Adrenal gland (tissue), 5 donors: Measurements from ENCODE around the gene THAP4.
"Not testable (repeated sequence)": the region's sequence is repeated elsewhere in the genome, so short reads cannot be mapped to it uniquely, and the experiment has no call there.

Experiments used
- POLR2A ChIP-seq, 2 donors: fragments of 450-650 bp; IDR thresholded peaks; one replicate each; pipeline ENCODE4 v1.6.1; 2017; ENCODE audit warnings: antibody characterized with exemption in 2 of 2, mild to moderate bottlenecking in 2 of 2, moderate library complexity in 1 of 2
- TF ChIP-seq, protein P1 (sequence below), 6 experiments: fragments of 450-650 bp in 4 of 6; fragments of 200-600 bp in 2 of 6; sonication (generic) in 1 of 6; IDR thresholded peaks; 1 replicate in 5 of 6; 2 replicates in 1 of 6; pipeline versions ENCODE4 v1.5.1 to v1.8.0; 2016 to 2021; ENCODE audit warnings: antibody characterized with exemption in 6 of 6, mild to moderate bottlenecking in 2 of 6, moderate library complexity in 1 of 6
- donor health status: DM: no; HTN: no; CAD: no.

DNA sequence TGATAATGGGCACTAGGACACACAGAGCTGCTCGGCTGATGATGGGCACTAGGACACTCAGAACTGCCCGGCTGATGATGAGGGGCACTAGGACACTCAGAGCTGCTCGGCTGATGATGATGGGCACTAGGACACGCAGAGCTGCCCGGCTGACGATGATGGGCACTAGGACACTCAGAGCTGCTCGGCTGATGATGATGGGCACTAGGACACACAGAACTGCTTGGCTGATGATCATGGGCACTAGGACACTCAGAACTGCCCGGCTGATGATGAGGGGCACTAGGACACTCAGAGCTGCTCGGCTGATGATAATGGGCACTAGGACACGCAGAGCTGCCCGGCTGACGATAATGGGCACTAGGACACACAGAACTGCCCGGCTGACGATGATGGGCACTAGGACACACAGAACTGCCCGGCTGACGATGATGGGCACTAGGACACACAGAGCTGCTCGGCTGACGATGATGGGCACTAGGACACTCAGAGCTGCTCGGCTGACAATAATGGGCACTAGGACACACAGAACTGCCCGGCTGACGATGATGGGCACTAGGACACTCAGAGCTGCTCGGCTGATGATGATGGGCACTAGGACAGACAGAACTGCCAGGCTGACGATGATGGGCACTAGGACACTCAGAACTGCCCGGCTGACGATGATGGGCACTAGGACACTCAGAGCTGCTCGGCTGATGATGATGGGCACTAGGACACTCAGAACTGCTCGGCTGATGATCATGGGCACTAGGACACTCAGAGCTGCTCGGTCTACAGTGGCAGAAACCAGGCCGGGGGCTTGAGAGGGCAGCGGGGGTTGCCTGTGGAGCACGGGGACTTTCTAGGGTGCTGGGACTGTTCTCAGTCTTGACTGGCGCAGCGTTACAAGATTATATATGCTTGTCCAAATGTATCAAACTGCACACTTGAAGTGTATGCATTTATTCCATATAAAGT lies 46.2 kb downstream of the THAP4 start:
- TF ChIP-seq, protein P1, sequence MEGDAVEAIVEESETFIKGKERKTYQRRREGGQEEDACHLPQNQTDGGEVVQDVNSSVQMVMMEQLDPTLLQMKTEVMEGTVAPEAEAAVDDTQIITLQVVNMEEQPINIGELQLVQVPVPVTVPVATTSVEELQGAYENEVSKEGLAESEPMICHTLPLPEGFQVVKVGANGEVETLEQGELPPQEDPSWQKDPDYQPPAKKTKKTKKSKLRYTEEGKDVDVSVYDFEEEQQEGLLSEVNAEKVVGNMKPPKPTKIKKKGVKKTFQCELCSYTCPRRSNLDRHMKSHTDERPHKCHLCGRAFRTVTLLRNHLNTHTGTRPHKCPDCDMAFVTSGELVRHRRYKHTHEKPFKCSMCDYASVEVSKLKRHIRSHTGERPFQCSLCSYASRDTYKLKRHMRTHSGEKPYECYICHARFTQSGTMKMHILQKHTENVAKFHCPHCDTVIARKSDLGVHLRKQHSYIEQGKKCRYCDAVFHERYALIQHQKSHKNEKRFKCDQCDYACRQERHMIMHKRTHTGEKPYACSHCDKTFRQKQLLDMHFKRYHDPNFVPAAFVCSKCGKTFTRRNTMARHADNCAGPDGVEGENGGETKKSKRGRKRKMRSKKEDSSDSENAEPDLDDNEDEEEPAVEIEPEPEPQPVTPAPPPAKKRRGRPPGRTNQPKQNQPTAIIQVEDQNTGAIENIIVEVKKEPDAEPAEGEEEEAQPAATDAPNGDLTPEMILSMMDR (IDR thresholded peaks at IDR 0.05): not testable (repeated sequence)
- not testable (repeated sequence) for TF ChIP-seq POLR2A (IDR thresholded peaks at IDR 0.05)
